ENCODE results near the gene LENG9.

DNA sequence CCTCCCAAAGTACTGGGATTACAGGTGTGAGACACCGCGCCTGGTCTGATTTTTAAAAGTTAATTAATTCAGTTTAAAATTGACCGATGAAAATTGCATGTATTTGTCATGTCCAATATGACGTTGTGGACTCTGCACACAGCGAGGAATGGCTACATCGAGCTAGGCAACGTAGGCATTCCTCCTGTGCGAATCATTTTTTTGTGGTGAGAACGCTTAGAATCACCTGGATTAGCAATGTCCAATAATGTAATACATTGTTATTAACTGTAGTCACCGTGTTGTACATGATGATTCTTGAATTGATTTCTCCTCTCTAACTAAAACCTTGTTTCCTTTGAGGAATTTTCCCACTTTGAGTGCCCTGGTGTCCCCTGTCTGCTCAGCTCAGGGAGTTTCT lies 42.5 kb upstream of the LENG9 start:
- TF ChIP-seq POLR2A (IDR thresholded peaks at IDR 0.05) (no peak), CTCF (IDR thresholded peaks at IDR 0.05) (no peak)

Data from testis (tissue), 2 donors.